Occipital lobe (tissue), 2 donors: Measurements from ENCODE around the gene PECR. TPM values are rescaled to one million over a fixed set of nuclear protein-coding genes. Genes with fewer than 3 reads are reported as not detected.
"Not testable (repeated sequence)": the region's sequence is repeated elsewhere in the genome, so short reads cannot be mapped to it uniquely, and the experiment has no call there.

ENCODE experiments used
- DNase-seq: peaks from one replicate; lab custom pipeline; 2025; lab: John Stamatoyannopoulos, UW
- total RNA-seq: library from RNA; depleted of rRNA; stranded (reverse); fragments of >200 nt; gene quantifications from one replicate; pipeline ENCODE4 v1.2.3, GENCODE V29; 2014

The PECR gene
- total RNA-seq, 1 donor from 2014 or later = 29.9 TPM

GRCh38 chr2:216107320-216107719 is 25.7 kb upstream of the PECR start:
- no peak for DNase-seq

GRCh38 chr2:216104691-216105090 is 23.1 kb upstream of the PECR start:
- no peak for DNase-seq

GRCh38 chr2:216103213-216103612 is 21.6 kb upstream of the PECR start:
- no peak for DNase-seq

GRCh38 chr2:216101109-216101508 is 19.5 kb upstream of the PECR start:
- no peak for DNase-seq

- no peak for DNase-seq
These were observed 17.1 kb upstream of the PECR start for GRCh38 chr2:216098421-216099334.

- no peak for DNase-seq
These were observed 13.1 kb upstream of the PECR start for GRCh38 chr2:216094701-216095100.

- no peak for DNase-seq
These were observed 11.0 kb upstream of the PECR start for GRCh38 chr2:216092646-216093045.

- no peak for DNase-seq
These were observed 8.8 kb upstream of the PECR start for GRCh38 chr2:216090369-216090786.

GRCh38 chr2:216086207-216086893 is 4.7 kb upstream of the PECR start:
- DNase-seq = no peak

GRCh38 chr2:216084547-216084946 is 2.9 kb upstream of the PECR start:
- DNase-seq = no peak

- DNase-seq = no peak
These were observed 2.1 kb upstream of the PECR start for GRCh38 chr2:216083464-216084281.

- no peak for DNase-seq
These were observed 1.2 kb upstream of the PECR start for GRCh38 chr2:216082805-216083204.

GRCh38 chr2:216082117-216082711 is 605 bp upstream of the PECR start:
- no peak for DNase-seq

- DNase-seq = no peak
These were observed 597 bp downstream of the PECR start for GRCh38 chr2:216081012-216081411.

GRCh38 chr2:216080048-216080447 is 1.6 kb downstream of the PECR start:
- DNase-seq = not testable (repeated sequence)

GRCh38 chr2:216078776-216079175 is 2.8 kb downstream of the PECR start:
- no peak for DNase-seq

GRCh38 chr2:216075510-216076485 is 5.8 kb downstream of the PECR start:
- no peak for DNase-seq

GRCh38 chr2:216074794-216075193 is 6.8 kb downstream of the PECR start:
- DNase-seq = no peak

- DNase-seq = no peak
These were observed 7.2 kb downstream of the PECR start for GRCh38 chr2:216074380-216074779.

GRCh38 chr2:216073773-216074172 is 7.8 kb downstream of the PECR start:
- DNase-seq = no peak
